Hematopoietic multipotent progenitor cell treated with erythropoietin and hydrocortisone succinate and interleukin-3 and kit ligand, for 4 days (in vitro differentiated cells): Measurements from ENCODE around the gene FDXR.

Experiments used
- DNase-seq: peaks from one replicate; pipeline ENCODE4 v3.0.0-alpha.2; 2015

Gene FDXR

GRCh38 chr17:74856112-74856511, 16.7 kb downstream of the FDXR start:
- DNase-seq: no peak

GRCh38 chr17:74855323-74855722, 17.5 kb downstream of the FDXR start:
- DNase-seq: no peak

- no peak for DNase-seq
These were observed 18.0 kb downstream of the FDXR start for GRCh38 chr17:74854792-74855191.

- DNase-seq: no peak
These were observed 19.1 kb downstream of the FDXR start for GRCh38 chr17:74853669-74854068.

- DNase-seq: no peak
These were observed 19.8 kb downstream of the FDXR start for GRCh38 chr17:74853048-74853397.

GRCh38 chr17:74852237-74853047, 20.4 kb downstream of the FDXR start:
- peak; percentile 69 for DNase-seq

- no peak for DNase-seq
These were observed 21.1 kb downstream of the FDXR start for GRCh38 chr17:74851612-74852236.

GRCh38 chr17:74850914-74851313, 21.9 kb downstream of the FDXR start:
- DNase-seq: no peak

GRCh38 chr17:74850310-74850709, 22.5 kb downstream of the FDXR start:
- DNase-seq: no peak

- no peak for DNase-seq
These were observed 24.0 kb downstream of the FDXR start for GRCh38 chr17:74848656-74849399.

GRCh38 chr17:74846621-74847020, 26.2 kb downstream of the FDXR start:
- no peak for DNase-seq

- DNase-seq: no peak
These were observed 29.5 kb downstream of the FDXR start for GRCh38 chr17:74843352-74843627.

- peak; percentile 68 for DNase-seq
These were observed 30.0 kb downstream of the FDXR start for GRCh38 chr17:74842599-74843351.

GRCh38 chr17:74842146-74842598, 30.6 kb downstream of the FDXR start:
- DNase-seq: no peak

GRCh38 chr17:74840989-74841666, 31.7 kb downstream of the FDXR start:
- peak; percentile 66 for DNase-seq

GRCh38 chr17:74839990-74840852, 32.6 kb downstream of the FDXR start:
- DNase-seq: no peak

GRCh38 chr17:74838274-74838673, 34.5 kb downstream of the FDXR start:
- DNase-seq: no peak

- no peak for DNase-seq
These were observed 35.9 kb downstream of the FDXR start for GRCh38 chr17:74836691-74837467.

- DNase-seq: no peak
These were observed 36.6 kb downstream of the FDXR start for GRCh38 chr17:74836191-74836590.

- DNase-seq: no peak
These were observed 39.1 kb downstream of the FDXR start for GRCh38 chr17:74833501-74834377.
